GM06990 (cell line): ENCODE measurements around the gene UNC50.
A peak's percentile ranks its signal among the peaks of the same experiment; 100 is the strongest.

ENCODE experiments used
- DNase-seq: peaks from one replicate; pipeline ENCODE4 v3.0.0-alpha.2; 2011; ENCODE audit not compliant: insufficient read length; ENCODE audit errors: extremely low read depth
- H3K27me3 ChIP-seq: replicated peaks from 2 replicates; pipeline ENCODE4 v1.6.0; 2011; ENCODE audit warnings: low read length; ENCODE audit not compliant: control insufficient read depth, insufficient read depth
- H3K36me3 ChIP-seq: 2 replicates; pipeline ENCODE4 v1.5.1; 2011; ENCODE audit warnings: low read length; ENCODE audit not compliant: control insufficient read depth, insufficient read depth
- H3K4me3 ChIP-seq: replicated peaks from 2 replicates; pipeline ENCODE4 v1.5.1; 2011; ENCODE audit warnings: low read depth, mild to moderate bottlenecking, control low read depth, low read length
- CTCF ChIP-seq: IDR thresholded peaks from 2 replicates; pipeline ENCODE4 v1.5.1; 2011; ENCODE audit warnings: low read length, control low read depth, mild to moderate bottlenecking, inconsistent platforms; ENCODE audit not compliant: insufficient read depth, poor library complexity, severe bottlenecking

The UNC50 gene

GRCh38 chr2:98606431-98606830 lies 2.0 kb upstream of the UNC50 start:
- H3K27me3 ChIP-seq = no peaks in the 10 kb centered on the region
- TF ChIP-seq CTCF = no peak
- H3K36me3 ChIP-seq = peaks cover 2% of the 10 kb centered on the region
- no peak for DNase-seq
- no peak overlapping the region for H3K4me3 ChIP-seq

- DNase-seq = no peak
- Histone ChIP-seq H3K27me3 (no peaks in the 10 kb centered on the region), H3K36me3 (peaks cover 2% of the 10 kb centered on the region), H3K4me3 (peak overlapping the region; percentile 97)
- no peak for TF ChIP-seq CTCF
These were observed 1.3 kb upstream of the UNC50 start for GRCh38 chr2:98607104-98607503.

- no peak for TF ChIP-seq CTCF
- Histone ChIP-seq H3K4me3 (peak overlapping the region; percentile 97), H3K27me3 (no peaks in the 10 kb centered on the region), H3K36me3 (peaks cover 2% of the 10 kb centered on the region)
- no peak for DNase-seq
These were observed 661 bp upstream of the UNC50 start for GRCh38 chr2:98607741-98608115.

- Histone ChIP-seq H3K4me3 (peak overlapping the region; percentile 97), H3K27me3 (no peaks in the 10 kb centered on the region), H3K36me3 (peaks cover 6% of the 10 kb centered on the region)
- no peak for DNase-seq
- TF ChIP-seq CTCF = no peak
These were observed 694 bp downstream of the UNC50 start for GRCh38 chr2:98608962-98609604.

- H3K27me3 ChIP-seq = no peaks in the 10 kb centered on the region
- H3K4me3 ChIP-seq = no peak overlapping the region
- TF ChIP-seq CTCF = no peak
- DNase-seq = no peak
- H3K36me3 ChIP-seq = peaks cover 10% of the 10 kb centered on the region
These were observed 5.8 kb downstream of the UNC50 start for GRCh38 chr2:98614024-98614739.
